Measurements from ENCODE around the gene GALM. TPM values are rescaled to one million over a fixed set of nuclear protein-coding genes. Genes with fewer than 3 reads are reported as not detected.

Gene GALM
- total and polyA plus RNA-seq, 2 of the 8 experiments (the other 6 are each of a cell fraction or from before 2014, with no cell fraction given) = 9.9 to 13.1 TPM

- Histone ChIP-seq H3K14ac (ENCODE audit: insufficient read length) (no peak overlapping the region), H2AFZ (ENCODE audit: low read length) (no peak overlapping the region), H3K27ac (ENCODE audit: low read depth, low read length) (no peak overlapping the region), H3K23ac (ENCODE audit: insufficient read length) (no peak overlapping the region), H2BK5ac (ENCODE audit: low read depth, low read length) (no peak overlapping the region), H3K36me3 (ENCODE audit: control insufficient read depth in 2 of 4, insufficient read depth in 4 of 4, low read length in 3 of 4) (no peaks in the 10 kb centered on the region; a peak in 1 of 8 replicates), H3K56ac (replicated peaks; ENCODE audit: insufficient read length, low read depth, low read length) (no peak overlapping the region), H3K4ac (replicated peaks; ENCODE audit: insufficient read length, low read depth, low read length) (no peak overlapping the region), H3K18ac (ENCODE audit: extremely low read depth, low read length) (no peak overlapping the region), H3K79me1 (ENCODE audit: low read depth, low read length) (no peaks in the 10 kb centered on the region), H4K8ac (ENCODE audit: extremely low read depth, insufficient read depth, low read length) (no peak overlapping the region), H3K4me3 (ENCODE audit: extremely low read depth in 1 of 4, insufficient read depth in 2 of 4, low read depth in 3 of 4, low read length in 4 of 4) (no peak overlapping the region), H3K9ac (replicated peaks in 1 of 4; ENCODE audit: extremely low read depth in 1 of 4, low read depth in 3 of 4, low read length in 3 of 4) (no peak overlapping the region), H3K9me3 (ENCODE audit: insufficient read depth in 2 of 2, low read depth in 1 of 2, low read length in 1 of 2) (no peaks in the 10 kb centered on the region), H2BK20ac (ENCODE audit: low read length) (no peak overlapping the region), H3K23me2 (ENCODE audit: low read depth, low read length) (no peaks in the 10 kb centered on the region), H2AK5ac (ENCODE audit: low read depth, low read length) (no peak overlapping the region), H2BK120ac (replicated peaks; ENCODE audit: low read depth, low read length) (no peak overlapping the region), H3K27me3 (replicated peaks in 1 of 4; ENCODE audit: control insufficient read depth in 3 of 4, extremely low read depth in 1 of 4, insufficient read depth in 3 of 4, low read length in 3 of 4) (no peaks in the 10 kb centered on the region), H4K5ac (ENCODE audit: insufficient read length, low read depth, low read length) (no peak overlapping the region), H3K79me2 (ENCODE audit: control insufficient read depth in 1 of 2, insufficient read depth in 2 of 2, low read length in 2 of 2) (no peaks in the 10 kb centered on the region), H2BK15ac (ENCODE audit: low read length) (no peak overlapping the region), H3K4me2 (ENCODE audit: insufficient read depth in 1 of 2, low read depth in 2 of 2, low read length in 2 of 2) (no peak overlapping the region), H2BK12ac (ENCODE audit: low read depth, low read length) (no peak overlapping the region), H4K91ac (replicated peaks; ENCODE audit: insufficient read length, low read length) (no peak overlapping the region), H3K4me1 (replicated peaks in 1 of 4; ENCODE audit: control insufficient read depth in 3 of 4, insufficient read depth in 4 of 4, low read length in 3 of 4) (no peaks in the 10 kb centered on the region; a peak in 1 of 7 replicates), H4K20me1 (replicated peaks in 1 of 2; ENCODE audit: control insufficient read depth in 1 of 2, insufficient read depth in 2 of 2, low read length in 2 of 2) (no peaks in the 10 kb centered on the region)
- DNase-seq (ENCODE audit: low read depth in 1 of 2, low spot score in 2 of 2) (no peak), FAIRE-seq (no peak)
- ChIA-PET POLR2A (ENCODE audit: partially characterized antibody) (interaction anchor here (1.0 to 1.7 kb wide), 3 partner anchors 51 to 54 kb away, joined by 4 to 9 read pairs (median 4); partner anchors contain the start of gene SRSF7), CTCF (ENCODE audit: partially characterized antibody) (interaction anchor here (1.2 kb wide), 1 partner anchor 31 kb away, joined by 4 read pairs; the partner anchor contains the start of gene GALM)
- WGBS, 2 experiments (ENCODE audit: extremely low coverage in 1 of 2, insufficient coverage in 1 of 2, insufficient read length in 1 of 2, insufficient replicate concordance in 2 of 2, low coverage in 1 of 2, low lambda C conversion rate in 2 of 2, missing lambda C conversion rate in 1 of 2) = 92% methylated on average over 8 of the region's 8 CpGs; no CpG with 5 or more reads in 1 of the 2 experiments
- TF ChIP-seq CTBP2 (IDR thresholded peaks at IDR 0.05; ENCODE audit: borderline replicate concordance, insufficient read depth, insufficient read length, low read length) (no peak), GABPA (IDR thresholded peaks at IDR 0.05; ENCODE audit: borderline replicate concordance, insufficient read depth, low read length) (no peak), PHF8 (conservative IDR thresholded peaks at IDR 0.05; ENCODE audit: low read depth, low read length) (no peak), SRF (IDR thresholded peaks at IDR 0.05; ENCODE audit: low read depth, low read length) (no peak), SIX5 (IDR thresholded peaks at IDR 0.05; ENCODE audit: low read depth, low read length) (no peak), TEAD4 (IDR thresholded peaks at IDR 0.05; ENCODE audit: low read depth, low read length) (no peak), HDAC2 (IDR thresholded peaks at IDR 0.05; ENCODE audit: borderline replicate concordance in 1 of 2, low read depth in 2 of 2, low read length in 2 of 2) (no peak), KDM4A (IDR thresholded peaks at IDR 0.05; ENCODE audit: low read depth, low read length, severe bottlenecking) (no peak), EGR1 (IDR thresholded peaks at IDR 0.05; ENCODE audit: borderline replicate concordance, low read depth, low read length) (no peak), RAD21 (IDR thresholded peaks at IDR 0.05 in 1 of 2, conservative IDR thresholded peaks at IDR 0.05 in 1 of 2; ENCODE audit: low read depth in 2 of 2, low read length in 2 of 2) (no peak), KDM5A (IDR thresholded peaks at IDR 0.05; ENCODE audit: low read length) (no peak), NANOG (IDR thresholded peaks at IDR 0.05; ENCODE audit: insufficient read depth, low read depth, low read length, poor library complexity, severe bottlenecking) (no peak)
Observed at GRCh38 chr2:38697116-38697840, 31.4 kb downstream of the GALM start.
